Tibial nerve (tissue), 4 donors: ENCODE measurements around the gene PRUNE2.

Experiments
- EP300 ChIP-seq, 2 donors: sonication (generic); formaldehyde crosslinking; IDR thresholded peaks; one replicate each; pipeline ENCODE4 v1.6.1; 2017; ENCODE audit warnings: antibody characterized with exemption in 2 of 2, mild to moderate bottlenecking in 1 of 2
- POLR2A ChIP-seq, 2 donors: fragments of 450-650 bp; IDR thresholded peaks; one replicate each; pipeline ENCODE4 v1.6.1; 2017; ENCODE audit warnings: antibody characterized with exemption in 2 of 2, mild to moderate bottlenecking in 2 of 2, moderate library complexity in 2 of 2
- TF ChIP-seq, protein P1 (sequence below), 5 experiments: fragments of 200-600 bp in 3 of 5; fragments of 450-650 bp in 2 of 5; sonication (generic) in 3 of 5; IDR thresholded peaks; one replicate each; pipeline ENCODE4 v1.5.1; 2016 to 2019; ENCODE audit warnings: antibody characterized with exemption in 5 of 5, mild to moderate bottlenecking in 3 of 5, moderate library complexity in 2 of 5

GRCh38 chr9:76732341-76732958, 173.5 kb downstream of the PRUNE2 start:
- TF ChIP-seq, protein P1, sequence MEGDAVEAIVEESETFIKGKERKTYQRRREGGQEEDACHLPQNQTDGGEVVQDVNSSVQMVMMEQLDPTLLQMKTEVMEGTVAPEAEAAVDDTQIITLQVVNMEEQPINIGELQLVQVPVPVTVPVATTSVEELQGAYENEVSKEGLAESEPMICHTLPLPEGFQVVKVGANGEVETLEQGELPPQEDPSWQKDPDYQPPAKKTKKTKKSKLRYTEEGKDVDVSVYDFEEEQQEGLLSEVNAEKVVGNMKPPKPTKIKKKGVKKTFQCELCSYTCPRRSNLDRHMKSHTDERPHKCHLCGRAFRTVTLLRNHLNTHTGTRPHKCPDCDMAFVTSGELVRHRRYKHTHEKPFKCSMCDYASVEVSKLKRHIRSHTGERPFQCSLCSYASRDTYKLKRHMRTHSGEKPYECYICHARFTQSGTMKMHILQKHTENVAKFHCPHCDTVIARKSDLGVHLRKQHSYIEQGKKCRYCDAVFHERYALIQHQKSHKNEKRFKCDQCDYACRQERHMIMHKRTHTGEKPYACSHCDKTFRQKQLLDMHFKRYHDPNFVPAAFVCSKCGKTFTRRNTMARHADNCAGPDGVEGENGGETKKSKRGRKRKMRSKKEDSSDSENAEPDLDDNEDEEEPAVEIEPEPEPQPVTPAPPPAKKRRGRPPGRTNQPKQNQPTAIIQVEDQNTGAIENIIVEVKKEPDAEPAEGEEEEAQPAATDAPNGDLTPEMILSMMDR (IDR thresholded peaks at IDR 0.05) = no peak
- TF ChIP-seq EP300 (IDR thresholded peaks at IDR 0.05) (no peak), POLR2A (IDR thresholded peaks at IDR 0.05) (no peak)
